Hematopoietic multipotent progenitor cell treated with erythropoietin and hydrocortisone succinate and interleukin-3 and kit ligand, for 17 days (in vitro differentiated cells): Measurements from ENCODE around the gene SIRT5.

Experiments
- DNase-seq: peaks from one replicate; pipeline ENCODE4 v3.0.0-alpha.2; 2015; ENCODE audit warnings: low spot score

Gene SIRT5

GRCh38 chr6:13635948-13636658, 61.7 kb downstream of the SIRT5 start:
- no peak for DNase-seq

- no peak for DNase-seq
Observed at GRCh38 chr6:13638014-13638413, 63.6 kb downstream of the SIRT5 start.

- no peak for DNase-seq
Observed at GRCh38 chr6:13638626-13639025, 64.2 kb downstream of the SIRT5 start.

DNA sequence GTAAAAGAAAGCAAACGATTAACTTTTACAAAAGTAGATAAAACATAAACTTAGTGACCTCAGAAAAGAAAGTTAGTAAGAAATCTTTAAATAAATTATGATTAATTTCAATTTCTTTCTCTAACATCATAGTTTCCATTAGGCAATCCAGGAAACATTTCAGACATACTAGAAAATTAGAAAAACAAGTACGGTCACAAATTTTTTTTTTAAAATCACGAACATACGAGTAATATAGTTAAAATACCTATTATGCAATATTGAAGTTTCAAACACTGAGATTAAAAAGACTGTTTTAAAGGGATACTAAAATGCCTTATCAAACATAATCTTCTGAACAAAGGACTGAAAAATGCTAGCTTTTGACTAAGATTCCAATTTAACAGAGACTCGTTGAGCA, 66.9 kb downstream of the SIRT5 start:
- DNase-seq = no peak

DNA sequence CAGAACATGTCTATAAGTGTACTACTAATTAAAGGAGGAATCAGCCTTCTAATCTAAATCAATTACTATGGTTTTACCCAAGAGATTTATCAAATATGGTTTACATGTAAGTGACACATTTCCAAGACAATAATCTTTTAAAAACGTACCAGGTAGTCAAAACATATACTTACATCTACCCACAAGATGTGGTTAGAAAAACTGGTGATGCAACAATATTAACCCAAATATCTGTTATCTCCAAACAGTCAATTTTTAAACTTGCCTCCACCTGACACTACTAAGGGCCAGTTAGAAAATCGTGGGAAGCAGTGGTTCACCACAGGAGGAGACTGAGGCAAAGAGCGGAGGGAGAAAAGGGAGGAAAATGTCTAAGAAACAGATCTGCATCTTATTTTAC, 68.7 kb downstream of the SIRT5 start:
- no peak for DNase-seq

DNA sequence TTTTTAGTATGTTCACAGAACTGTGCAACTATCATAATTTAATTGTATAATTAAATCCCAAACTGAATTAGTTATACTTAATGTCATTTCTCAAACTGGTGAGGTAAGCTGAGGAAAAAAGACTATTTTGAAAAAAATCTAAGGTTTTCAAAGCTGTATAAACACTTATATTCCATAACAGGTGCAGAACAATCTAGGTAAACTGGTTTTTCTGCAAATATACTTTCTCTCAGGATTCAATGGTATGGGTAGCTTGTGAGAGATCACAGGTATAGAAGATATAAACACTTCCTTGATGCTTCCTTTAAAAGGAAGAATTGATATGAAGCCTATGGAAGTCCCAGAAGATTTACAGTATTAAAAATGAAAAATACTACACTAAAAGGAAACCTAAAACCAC, 74.4 kb downstream of the SIRT5 start:
- DNase-seq = no peak

DNA sequence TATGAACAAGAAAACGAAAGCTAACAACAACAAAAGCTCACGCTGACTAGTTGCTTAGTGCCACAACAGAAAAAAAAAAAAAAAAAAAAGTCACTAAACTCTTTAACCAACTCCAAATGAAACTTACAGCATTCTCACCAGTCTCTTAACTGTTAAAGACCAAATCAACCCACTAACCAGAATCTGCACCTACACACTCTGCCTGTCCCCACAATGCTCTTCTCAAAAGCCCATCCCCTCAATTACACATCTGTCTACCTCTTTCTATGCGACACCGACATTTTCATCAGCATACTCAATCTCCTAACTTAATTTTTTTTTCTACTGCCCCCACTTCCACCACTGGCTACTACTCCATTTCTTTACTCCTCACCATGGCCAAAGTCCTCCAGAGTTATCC, 75.0 kb downstream of the SIRT5 start:
- no peak for DNase-seq

GRCh38 chr6:13653296-13653695, 78.9 kb downstream of the SIRT5 start:
- DNase-seq = no peak

DNA sequence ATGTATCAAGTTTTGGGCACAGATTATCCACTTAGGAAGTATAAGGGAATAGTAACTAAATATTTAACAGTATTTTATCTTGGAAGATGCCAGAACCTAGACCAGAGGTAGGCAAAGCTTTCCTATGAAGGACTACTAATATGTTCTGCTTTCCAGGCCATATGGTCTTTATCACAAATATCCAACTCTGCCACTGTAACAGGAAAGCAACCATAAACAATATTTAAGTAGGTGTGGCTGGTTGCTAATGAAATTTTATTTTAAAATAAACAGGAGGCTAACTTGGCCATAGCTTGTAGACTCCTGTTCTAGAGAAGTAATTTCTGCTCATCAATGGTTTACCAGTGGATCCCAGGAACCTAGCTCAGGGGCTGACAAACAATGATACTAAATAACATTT, 80.1 kb downstream of the SIRT5 start:
- DNase-seq = no peak

GRCh38 chr6:13655700-13656099, 81.3 kb downstream of the SIRT5 start:
- no peak for DNase-seq

DNA sequence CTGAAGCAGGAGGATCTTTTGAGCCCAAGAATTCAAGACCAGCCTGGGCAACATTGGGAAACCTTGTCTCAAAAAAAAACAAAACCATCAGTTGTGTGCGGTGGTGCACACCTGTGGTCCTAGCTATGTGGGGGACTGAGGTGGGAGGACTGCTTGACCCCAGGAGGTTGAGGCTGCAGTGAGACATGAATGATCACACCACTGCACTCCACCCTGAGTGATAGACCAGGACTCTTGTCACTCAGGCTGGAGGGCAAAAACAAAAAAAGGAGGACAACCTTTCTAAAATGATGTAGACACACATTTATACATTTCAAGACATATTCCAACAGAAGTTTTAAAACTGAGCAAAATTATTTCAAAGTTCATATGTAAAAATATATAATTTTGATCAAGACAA, 85.9 kb downstream of the SIRT5 start:
- DNase-seq = no peak

GRCh38 chr6:13660893-13661292, 86.5 kb downstream of the SIRT5 start:
- no peak for DNase-seq

- no peak for DNase-seq
Observed at GRCh38 chr6:13661647-13662046, 87.2 kb downstream of the SIRT5 start.

DNA sequence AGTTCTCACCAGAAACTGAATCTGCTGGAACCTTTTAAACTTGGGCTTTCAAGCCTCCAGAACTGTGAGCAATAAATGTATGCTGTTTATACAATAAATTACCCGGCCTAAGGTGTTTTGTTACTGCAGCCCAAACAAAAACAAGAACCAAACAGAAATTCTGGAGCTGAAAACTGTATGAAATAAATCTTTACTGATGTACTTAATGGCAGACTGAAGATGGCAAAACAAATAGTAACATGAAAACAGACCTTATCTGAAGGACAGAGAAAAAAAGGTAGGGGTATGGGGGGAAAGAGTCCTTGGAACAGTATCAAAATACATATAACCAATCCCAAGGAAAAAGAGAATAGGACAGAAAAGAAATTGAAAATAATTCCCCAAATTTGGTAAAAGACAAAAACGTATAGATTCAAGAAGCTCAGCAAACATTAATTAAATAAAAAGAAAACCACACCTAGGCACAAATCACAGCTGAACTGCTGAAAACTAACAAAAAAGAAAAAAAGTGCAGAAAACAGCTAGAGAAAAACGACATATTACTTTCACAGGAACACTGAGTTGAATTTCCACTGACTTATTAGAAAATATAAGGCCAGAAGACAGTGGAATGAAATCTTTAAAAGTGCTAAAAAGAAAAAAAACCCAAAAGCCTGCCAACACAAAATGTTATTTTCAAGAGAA, 88.4 kb downstream of the SIRT5 start:
- DNase-seq = no peak

- no peak for DNase-seq
Observed at GRCh38 chr6:13663986-13664385, 89.6 kb downstream of the SIRT5 start.
